Kidney (tissue), 14 donors: ENCODE data around the gene SIX3. TPM values are rescaled to one million over a fixed set of nuclear protein-coding genes. Genes with fewer than 3 reads are reported as not detected.

ENCODE experiments used
- DNase-seq, 5 donors: peaks; one replicate each; pipeline ENCODE4 v3.0.0-alpha.2; 2013 to 2020
- FAIRE-seq: peaks from 2 replicates; lab custom pipeline; 2012; peaks lifted over from hg19 to GRCh38; lab: Jason Lieb, UNC
- H3K27ac ChIP-seq, 2 donors: one replicate each; pipeline ENCODE4 v1.7.0; 2013; ENCODE audit warnings: low read depth in 2 of 2, low read length in 2 of 2, inconsistent platforms in 1 of 2
- H3K27me3 ChIP-seq: one replicate; pipeline ENCODE4 v1.7.1; 2013; ENCODE audit warnings: low read length, inconsistent platforms; ENCODE audit not compliant: control insufficient read depth, insufficient read depth
- H3K36me3 ChIP-seq, 3 donors: one replicate each; pipeline versions ENCODE4 v1.7.0 to v1.7.1; 2013; ENCODE audit warnings: low read length in 3 of 3, control low read depth in 1 of 3, inconsistent platforms in 1 of 3; ENCODE audit not compliant: insufficient read depth in 3 of 3, control insufficient read depth in 2 of 3
- H3K4me1 ChIP-seq, 3 donors: one replicate each; pipeline versions ENCODE4 v1.7.0 to v1.7.1; 2013; ENCODE audit warnings: low read length in 3 of 3, inconsistent platforms in 1 of 3, low read depth in 1 of 3; ENCODE audit not compliant: control insufficient read depth in 2 of 3, insufficient read depth in 2 of 3
- H3K4me3 ChIP-seq, 3 donors: one replicate each; pipeline versions ENCODE4 v1.7.0 to v1.8.1; 2013; ENCODE audit warnings: low read length in 3 of 3, control low read depth in 1 of 3, inconsistent platforms in 1 of 3
- H3K9ac ChIP-seq, 3 donors: one replicate each; pipeline versions ENCODE4 v1.7.0 to v1.7.1; 2013; ENCODE audit warnings: low read length in 3 of 3, control low read depth in 1 of 3, inconsistent platforms in 1 of 3
- H3K9me3 ChIP-seq, 3 donors: one replicate each; pipeline versions ENCODE4 v1.7.0 to v1.7.1; 2013; ENCODE audit warnings: low read length in 3 of 3, control low read depth in 1 of 3, inconsistent platforms in 1 of 3; ENCODE audit not compliant: control insufficient read depth in 2 of 3, insufficient read depth in 1 of 3
- CTCF ChIP-seq: IDR thresholded peaks from 3 replicates; pipeline ENCODE4 v1.5.1; 2012; ENCODE audit warnings: mild to moderate bottlenecking, moderate library complexity, borderline replicate concordance; ENCODE audit not compliant: insufficient read depth; ENCODE audit errors: extremely low read depth
- intact Hi-C: fragments of 100-400 bp; cut with DNase I; formaldehyde crosslinking; loops from one replicate; pipeline ENCODE4 v1.11.1; 2022
- polyA plus RNA-seq: library from polyadenylated mRNA; stranded (reverse); fragments of 350-450 nt; fragmentation: Illumina TruSeq; extraction: RNeasy Lipid Tissue Mini Kit (QIAGEN cat#74804); gene quantifications from one replicate; pipeline ENCODE4 v1.2.3, GENCODE V29; 2014; ENCODE audit warnings: low read depth, low replicate concordance; ENCODE audit not compliant: insufficient read depth
- total RNA-seq: library from RNA; stranded (reverse); fragmentation: NEBNext Ultra II Directional; extraction: Animal tissue kit (Norgen Biotek cat#: 25700); gene quantifications from one replicate; pipeline ENCODE4 v1.2.1, GENCODE V29; 2021
- donor health status: control.
- donor health status: control.
- donor health status: control.
- donor health status: control.
- donor health status: control.
- donor health status: DM: yes; HTN: yes; CAD: no.
- donor health status: Normal renal cell carcinoma (clear cell type).

The SIX3 gene
- total and polyA plus RNA-seq, 2 donors from 2014 or later, result 0.16 to 0.19 TPM

- TF ChIP-seq CTCF, result no peak
- DNase-seq (no peak), FAIRE-seq (no peak)
- Histone ChIP-seq H3K27ac (no peak overlapping the region), H3K4me3 (no peak overlapping the region), H3K9me3 (no peaks in the 10 kb centered on the region), H3K27me3 (peaks cover 58% of the 10 kb centered on the region), H3K9ac (no peak overlapping the region), H3K4me1 (peaks cover 0 to 2% (median 0%) of the 10 kb centered on the region in 3 donors), H3K36me3 (no peaks in the 10 kb centered on the region)
- intact Hi-C loops, result no loop called here
These were observed 15.9 kb upstream of the SIX3 start for GRCh38 chr2:44925561-44926136.

GRCh38 chr2:44926957-44927356, 14.5 kb upstream of the SIX3 start:
- peak in 1 of 5 donors; percentile 43 for DNase-seq
- Histone ChIP-seq H3K4me1 (peaks cover 0 to 2% (median 0%) of the 10 kb centered on the region in 3 donors), H3K9ac (no peak overlapping the region), H3K9me3 (no peaks in the 10 kb centered on the region), H3K36me3 (no peaks in the 10 kb centered on the region), H3K27me3 (peaks cover 67% of the 10 kb centered on the region), H3K27ac (no peak overlapping the region), H3K4me3 (no peak overlapping the region)
- intact Hi-C loops, result no loop called here
- no peak for FAIRE-seq
- TF ChIP-seq CTCF, result no peak

DNA sequence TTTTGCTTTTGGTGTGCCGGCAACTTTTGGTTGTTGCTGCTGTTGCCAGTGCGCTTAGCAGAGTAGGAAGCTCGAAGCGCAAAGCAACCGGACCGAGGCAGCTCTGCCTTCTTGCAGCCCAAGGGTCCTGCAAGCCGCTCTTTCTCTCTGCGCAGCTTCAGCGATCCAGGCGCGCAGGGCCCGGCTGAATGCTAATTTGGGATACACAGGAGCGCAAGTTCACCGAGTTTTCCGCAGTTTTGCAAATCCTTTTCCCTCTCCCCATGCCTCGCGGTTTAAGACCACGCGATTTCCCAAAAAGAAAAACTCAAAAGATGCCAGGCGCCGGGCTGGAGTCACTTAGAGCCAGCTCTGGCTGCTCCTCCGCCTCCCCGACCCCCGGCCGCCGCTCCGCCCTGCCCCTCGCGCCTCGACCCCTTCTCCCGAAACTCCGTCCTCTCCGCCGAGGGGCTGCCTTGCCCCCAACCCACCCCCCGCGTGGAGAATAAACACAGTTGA, 13.5 kb upstream of the SIX3 start:
- Histone ChIP-seq H3K4me1 (peaks cover 0 to 2% (median 0%) of the 10 kb centered on the region in 3 donors), H3K27me3 (peaks cover 71% of the 10 kb centered on the region), H3K9me3 (no peaks in the 10 kb centered on the region), H3K36me3 (no peaks in the 10 kb centered on the region), H3K27ac (no peak overlapping the region), H3K9ac (no peak overlapping the region), H3K4me3 (no peak overlapping the region)
- intact Hi-C loops, result no loop called here
- no peak for FAIRE-seq
- DNase-seq, result peak in 3 of 5 donors; percentile 32 to 53 (median 37)
- TF ChIP-seq CTCF, result no peak
